Forelimb muscle (tissue), 1 donor: ENCODE results near the gene PRR36. TPM values are rescaled to one million over a fixed set of nuclear protein-coding genes. Genes with fewer than 3 reads are reported as not detected.
"Not testable (repeated sequence)": the region's sequence is repeated elsewhere in the genome, so short reads cannot be mapped to it uniquely, and the experiment has no call there.

ENCODE experiments used
- DNase-seq: peaks from one replicate; pipeline ENCODE4 v3.0.0-alpha.2; 2013; ENCODE audit warnings: low read depth
- polyA plus RNA-seq: library from polyadenylated mRNA; unstranded; fragments of 120-200 nt; gene quantifications from one replicate; pipeline ENCODE4 v1.2.1, GENCODE V29; 2013; ENCODE audit not compliant: insufficient read length

Gene PRR36
- polyA plus RNA-seq, 1 donor, result 0.27 TPM

GRCh38 chr19:7860714-7861618 lies 13.2 kb downstream of the PRR36 start:
- no peak for DNase-seq

GRCh38 chr19:7859831-7860713 lies 14.1 kb downstream of the PRR36 start:
- no peak for DNase-seq

- DNase-seq, result not testable (repeated sequence)
Observed at GRCh38 chr19:7859087-7859486, 15.1 kb downstream of the PRR36 start.

- DNase-seq, result no peak
Observed at GRCh38 chr19:7858109-7858770, 15.9 kb downstream of the PRR36 start.

- no peak for DNase-seq
Observed at GRCh38 chr19:7857727-7858108, 16.5 kb downstream of the PRR36 start.

GRCh38 chr19:7856679-7857663 lies 17.2 kb downstream of the PRR36 start:
- DNase-seq, result no peak

- DNase-seq, result no peak
Observed at GRCh38 chr19:7856109-7856591, 18.0 kb downstream of the PRR36 start.

- DNase-seq, result no peak
Observed at GRCh38 chr19:7855426-7856108, 18.6 kb downstream of the PRR36 start.

GRCh38 chr19:7853770-7854128 lies 20.4 kb downstream of the PRR36 start:
- DNase-seq, result no peak

GRCh38 chr19:7852851-7853769 lies 21.1 kb downstream of the PRR36 start:
- DNase-seq, result no peak

- DNase-seq, result no peak
Observed at GRCh38 chr19:7851623-7852500, 22.3 kb downstream of the PRR36 start.

GRCh38 chr19:7850945-7851622 lies 23.1 kb downstream of the PRR36 start:
- no peak for DNase-seq

- DNase-seq, result no peak
Observed at GRCh38 chr19:7850000-7850813, 24.0 kb downstream of the PRR36 start.

GRCh38 chr19:7849631-7849999 lies 24.6 kb downstream of the PRR36 start:
- no peak for DNase-seq

- DNase-seq, result no peak
Observed at GRCh38 chr19:7848779-7849457, 25.3 kb downstream of the PRR36 start.

GRCh38 chr19:7847664-7848063 lies 26.5 kb downstream of the PRR36 start:
- no peak for DNase-seq
